HL-60/S4 treated with retinoic acid at 250 ng/mL for 4 days and 3 days (cell line): ENCODE data around the gene CDC42SE2.
"Not testable (repeated sequence)": the region's sequence is repeated elsewhere in the genome, so short reads cannot be mapped to it uniquely, and the experiment has no call there.

Source experiments
- in situ Hi-C: fragments of 300-500 bp; cut with MboI; formaldehyde crosslinking; loops from 2 replicates; pipeline ENCODE4 v1.7.0; 2022; ENCODE audit warnings: low sequenced_read_pairs

The CDC42SE2 gene

GRCh38 chr5:131250751-131251475 is 12.9 kb upstream of the CDC42SE2 start:
- in situ Hi-C loops, result no loop called here

- in situ Hi-C loops, result no loop called here
These were observed 11.1 kb upstream of the CDC42SE2 start for GRCh38 chr5:131252824-131253171.

GRCh38 chr5:131254025-131254424 is 9.8 kb upstream of the CDC42SE2 start:
- in situ Hi-C loops, result not testable (repeated sequence)

GRCh38 chr5:131254741-131255140 is 9.1 kb upstream of the CDC42SE2 start:
- in situ Hi-C loops, result no loop called here

GRCh38 chr5:131256507-131256823 is 7.4 kb upstream of the CDC42SE2 start:
- in situ Hi-C loops, result no loop called here

GRCh38 chr5:131258733-131259132 is 5.1 kb upstream of the CDC42SE2 start:
- in situ Hi-C loops, result no loop called here

- in situ Hi-C loops, result no loop called here
These were observed 4.5 kb upstream of the CDC42SE2 start for GRCh38 chr5:131259326-131259725.

- in situ Hi-C loops, result no loop called here
These were observed 3.0 kb upstream of the CDC42SE2 start for GRCh38 chr5:131260895-131261294.

GRCh38 chr5:131261483-131261882 is 2.4 kb upstream of the CDC42SE2 start:
- in situ Hi-C loops, result no loop called here

GRCh38 chr5:131262953-131263541 is 806 bp upstream of the CDC42SE2 start:
- in situ Hi-C loops, result no loop called here

- in situ Hi-C loops, result no loop called here
These were observed 722 bp downstream of the CDC42SE2 start for GRCh38 chr5:131264451-131265099.

GRCh38 chr5:131265311-131265803 is 1.5 kb downstream of the CDC42SE2 start:
- in situ Hi-C loops, result no loop called here

- in situ Hi-C loops, result no loop called here
These were observed 2.7 kb downstream of the CDC42SE2 start for GRCh38 chr5:131266370-131267060.

- in situ Hi-C loops, result no loop called here
These were observed 5.0 kb downstream of the CDC42SE2 start for GRCh38 chr5:131268758-131269370.

GRCh38 chr5:131270809-131271208 is 7.0 kb downstream of the CDC42SE2 start:
- in situ Hi-C loops, result no loop called here

- in situ Hi-C loops, result not testable (repeated sequence)
These were observed 8.0 kb downstream of the CDC42SE2 start for GRCh38 chr5:131271888-131272287.

GRCh38 chr5:131272307-131272706 is 8.5 kb downstream of the CDC42SE2 start:
- in situ Hi-C loops, result no loop called here

GRCh38 chr5:131272724-131273123 is 8.9 kb downstream of the CDC42SE2 start:
- in situ Hi-C loops, result no loop called here

- in situ Hi-C loops, result no loop called here
These were observed 10.6 kb downstream of the CDC42SE2 start for GRCh38 chr5:131274326-131275063.

- in situ Hi-C loops, result no loop called here
These were observed 12.2 kb downstream of the CDC42SE2 start for GRCh38 chr5:131276072-131276471.

GRCh38 chr5:131277447-131277846 is 13.6 kb downstream of the CDC42SE2 start:
- in situ Hi-C loops, result no loop called here
